SU-DHL-6 (cell line): ENCODE results near the gene PODXL2.

Experiments used
- H2AFZ ChIP-seq: fragments of 200-600 bp; sonication (generic); 2 replicates; pipeline ENCODE4 v1.6.1; 2014; ENCODE audit warnings: low read depth, mild to moderate bottlenecking, moderate library complexity, mixed read lengths, antibody characterized with exemption, low read length; ENCODE audit not compliant: severe bottlenecking
- H3F3A ChIP-seq: fragments of 200-600 bp; shearing (Covaris generic); 2 replicates; pipeline ENCODE4 v1.6.0; 2016; ENCODE audit warnings: antibody characterized with exemption, mild to moderate bottlenecking; ENCODE audit not compliant: insufficient read depth
- H3K27ac ChIP-seq: fragments of 200-600 bp; sonication (generic); 2 replicates; pipeline ENCODE4 v1.5.1; 2016; ENCODE audit warnings: low read depth, mild to moderate bottlenecking, low read length, moderate library complexity, mixed read lengths
- H3K27me3 ChIP-seq: fragments of 200-600 bp; sonication (generic), shearing (Covaris generic); 2 replicates; pipeline ENCODE4 v1.6.0; 2014; ENCODE audit warnings: mild to moderate bottlenecking, low read length
- H3K36me3 ChIP-seq: fragments of 200-600 bp; sonication (generic); 2 replicates; pipeline ENCODE4 v1.6.1; 2014; ENCODE audit warnings: mild to moderate bottlenecking, low read length, mixed read lengths
- H3K4me2 ChIP-seq: fragments of 300-600, 200-600 bp; shearing (Covaris generic), sonication (generic); 2 replicates; pipeline ENCODE4 v1.6.0; 2014; ENCODE audit warnings: low read length, low read depth, mild to moderate bottlenecking; ENCODE audit not compliant: poor library complexity, severe bottlenecking
- H3K4me3 ChIP-seq: fragments of 200-600 bp; sonication (generic); 2 replicates; pipeline ENCODE4 v1.5.1; 2014; ENCODE audit warnings: antibody characterized with exemption, low read length, mild to moderate bottlenecking, mixed read lengths; ENCODE audit not compliant: insufficient read depth, poor library complexity, severe bottlenecking
- H3K79me2 ChIP-seq: fragments of 200-600 bp; sonication (generic); 2 replicates; pipeline ENCODE4 v1.6.1; 2014; ENCODE audit warnings: mild to moderate bottlenecking, low read length, moderate library complexity; ENCODE audit not compliant: insufficient read depth
- H3K9ac ChIP-seq: fragments of 200-600 bp; sonication (generic); 2 replicates; pipeline ENCODE4 v1.7.0; 2014; ENCODE audit warnings: mild to moderate bottlenecking, low read length
- H3K9me2 ChIP-seq: fragments of 200-600 bp; sonication (generic); replicated peaks from 2 replicates; pipeline ENCODE4 v1.6.1; 2014; ENCODE audit warnings: low read length; ENCODE audit not compliant: insufficient read depth
- H3K9me3 ChIP-seq: fragments of 200-600 bp; sonication (generic); 2 replicates; pipeline ENCODE4 v1.6.1; 2014; ENCODE audit warnings: low read length, mixed read lengths; ENCODE audit not compliant: insufficient read depth
- H4K20me1 ChIP-seq: fragments of 200-600 bp; sonication (generic); 2 replicates; pipeline ENCODE4 v1.6.1; 2014; ENCODE audit warnings: low read depth, mild to moderate bottlenecking, antibody characterized with exemption, low read length, moderate library complexity, mixed read lengths
- EZH2phosphoT487 ChIP-seq: fragments of 200-600 bp; sonication (generic), shearing (Covaris generic); conservative IDR thresholded peaks from 2 replicates; pipeline ENCODE4 v1.6.1; 2018; ENCODE audit warnings: mild to moderate bottlenecking, antibody characterized with exemption, low read length, moderate library complexity, mixed read lengths
- TF ChIP-seq, protein P1 (sequence below): fragments of 200-600 bp; sonication (generic); IDR thresholded peaks from one replicate; pipeline ENCODE4 v1.5.1; 2017; ENCODE audit warnings: antibody characterized with exemption, mild to moderate bottlenecking, low read length, moderate library complexity; ENCODE audit not compliant: insufficient read depth, poor library complexity, severe bottlenecking

The PODXL2 gene

GRCh38 chr3:127686512-127686894 is 57.5 kb downstream of the PODXL2 start:
- no peak overlapping the region for H3K9ac ChIP-seq
- no peak overlapping the region for H2AFZ ChIP-seq
- no peaks in the 10 kb centered on the region for H3F3A ChIP-seq
- H4K20me1 ChIP-seq: no peaks in the 10 kb centered on the region
- H3K9me3 ChIP-seq: no peaks in the 10 kb centered on the region; the same call in 1 of the 2 replicates
- H3K27me3 ChIP-seq: no peaks in the 10 kb centered on the region
- H3K36me3 ChIP-seq: no peaks in the 10 kb centered on the region
- H3K27ac ChIP-seq: no peak overlapping the region
- no peaks in the 10 kb centered on the region for H3K9me2 ChIP-seq
- TF ChIP-seq, protein P1, sequence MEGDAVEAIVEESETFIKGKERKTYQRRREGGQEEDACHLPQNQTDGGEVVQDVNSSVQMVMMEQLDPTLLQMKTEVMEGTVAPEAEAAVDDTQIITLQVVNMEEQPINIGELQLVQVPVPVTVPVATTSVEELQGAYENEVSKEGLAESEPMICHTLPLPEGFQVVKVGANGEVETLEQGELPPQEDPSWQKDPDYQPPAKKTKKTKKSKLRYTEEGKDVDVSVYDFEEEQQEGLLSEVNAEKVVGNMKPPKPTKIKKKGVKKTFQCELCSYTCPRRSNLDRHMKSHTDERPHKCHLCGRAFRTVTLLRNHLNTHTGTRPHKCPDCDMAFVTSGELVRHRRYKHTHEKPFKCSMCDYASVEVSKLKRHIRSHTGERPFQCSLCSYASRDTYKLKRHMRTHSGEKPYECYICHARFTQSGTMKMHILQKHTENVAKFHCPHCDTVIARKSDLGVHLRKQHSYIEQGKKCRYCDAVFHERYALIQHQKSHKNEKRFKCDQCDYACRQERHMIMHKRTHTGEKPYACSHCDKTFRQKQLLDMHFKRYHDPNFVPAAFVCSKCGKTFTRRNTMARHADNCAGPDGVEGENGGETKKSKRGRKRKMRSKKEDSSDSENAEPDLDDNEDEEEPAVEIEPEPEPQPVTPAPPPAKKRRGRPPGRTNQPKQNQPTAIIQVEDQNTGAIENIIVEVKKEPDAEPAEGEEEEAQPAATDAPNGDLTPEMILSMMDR: no peak
- no peak for TF ChIP-seq EZH2phosphoT487
- no peak overlapping the region for H3K4me3 ChIP-seq
- H3K79me2 ChIP-seq: no peaks in the 10 kb centered on the region
- no peak overlapping the region for H3K4me2 ChIP-seq

DNA sequence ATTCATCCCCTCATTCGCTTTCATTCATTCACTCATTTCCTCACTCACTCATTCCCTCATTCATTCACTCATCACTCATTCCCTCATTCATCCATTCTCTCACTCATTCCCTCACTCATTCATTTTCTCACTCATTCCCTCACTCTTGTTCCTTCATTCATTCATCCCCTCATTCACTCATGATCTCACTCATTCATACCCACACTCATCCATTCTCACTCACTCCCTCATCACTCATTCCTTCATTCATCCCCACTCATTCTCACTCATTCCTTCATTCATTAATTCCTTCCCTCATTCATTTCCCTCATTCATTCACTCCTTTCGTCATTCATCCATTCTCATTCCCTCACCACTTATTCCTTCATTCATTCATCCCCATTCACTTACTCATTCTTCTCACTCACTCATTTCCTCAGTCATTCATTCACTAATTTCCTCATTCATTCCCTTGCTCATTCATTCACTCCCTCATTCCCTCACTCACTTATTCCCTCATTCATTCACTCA is 58.3 kb downstream of the PODXL2 start:
- no peak overlapping the region for H2AFZ ChIP-seq
- H3K4me3 ChIP-seq: no peak overlapping the region
- H3K4me2 ChIP-seq: no peak overlapping the region
- no peaks in the 10 kb centered on the region for H3K36me3 ChIP-seq
- H3K27ac ChIP-seq: no peak overlapping the region
- no peak overlapping the region for H3K9ac ChIP-seq
- H4K20me1 ChIP-seq: no peaks in the 10 kb centered on the region
- H3F3A ChIP-seq: no peaks in the 10 kb centered on the region
- no peaks in the 10 kb centered on the region for H3K79me2 ChIP-seq
- no peaks in the 10 kb centered on the region for H3K9me2 ChIP-seq
- TF ChIP-seq, protein P1: no peak
- TF ChIP-seq EZH2phosphoT487: no peak
- no peaks in the 10 kb centered on the region; the same call in 1 of the 2 replicates for H3K9me3 ChIP-seq
- H3K27me3 ChIP-seq: no peaks in the 10 kb centered on the region

DNA sequence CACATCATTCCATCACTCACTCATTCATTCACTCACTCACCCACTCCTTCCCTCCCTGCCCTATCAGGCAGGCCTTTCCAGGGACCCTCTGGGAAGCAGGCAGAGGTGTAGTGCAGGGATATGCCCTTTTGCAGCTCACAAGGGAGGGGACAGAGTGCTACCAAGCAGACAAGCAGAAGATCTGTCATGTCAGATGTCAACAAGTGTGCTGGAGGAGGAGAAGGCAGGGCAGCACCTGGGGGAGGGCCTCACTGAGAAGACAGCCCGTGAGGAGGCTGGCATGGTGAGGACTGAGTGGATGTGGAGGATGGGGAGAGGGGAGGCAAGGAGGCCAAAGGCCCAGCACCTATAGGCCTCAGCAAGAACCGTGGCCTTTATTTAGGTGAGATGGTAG is 59.0 kb downstream of the PODXL2 start:
- TF ChIP-seq, protein P1: no peak
- TF ChIP-seq EZH2phosphoT487: no peak
- no peaks in the 10 kb centered on the region for H3K36me3 ChIP-seq
- H3K9ac ChIP-seq: no peak overlapping the region
- no peaks in the 10 kb centered on the region for H3F3A ChIP-seq
- H3K9me3 ChIP-seq: no peaks in the 10 kb centered on the region; the same call in 1 of the 2 replicates
- no peaks in the 10 kb centered on the region for H3K79me2 ChIP-seq
- no peaks in the 10 kb centered on the region for H4K20me1 ChIP-seq
- no peak overlapping the region for H3K4me3 ChIP-seq
- H3K27ac ChIP-seq: no peak overlapping the region
- no peak overlapping the region for H2AFZ ChIP-seq
- H3K9me2 ChIP-seq: no peaks in the 10 kb centered on the region
- H3K27me3 ChIP-seq: no peaks in the 10 kb centered on the region
- H3K4me2 ChIP-seq: no peak overlapping the region
